Gastrocnemius medialis (tissue), 4 donors: ENCODE results near the gene AP4E1.

Experiments used
- CTCF ChIP-seq, 5 experiments: fragments of 450-650 bp in 3 of 5; fragments of 200-600 bp in 2 of 5; sonication (generic) in 2 of 5; IDR thresholded peaks in 4 of 5; conservative IDR thresholded peaks in 1 of 5; 1 replicate in 4 of 5; 2 replicates in 1 of 5; pipeline ENCODE4 v1.5.1; 2016 to 2019; ENCODE audit warnings: antibody characterized with exemption in 5 of 5, mild to moderate bottlenecking in 3 of 5, moderate library complexity in 3 of 5
- POLR2A ChIP-seq, 2 donors: fragments of 450-650 bp; IDR thresholded peaks; one replicate each; pipeline ENCODE4 v1.6.1; 2017; ENCODE audit warnings: antibody characterized with exemption in 2 of 2, mild to moderate bottlenecking in 2 of 2, moderate library complexity in 2 of 2

GRCh38 chr15:51024735-51025453 is 116.4 kb downstream of the AP4E1 start:
- TF ChIP-seq CTCF (IDR thresholded peaks at IDR 0.05 in 4 of 5, conservative IDR thresholded peaks at IDR 0.05 in 1 of 5) (no peak), POLR2A (IDR thresholded peaks at IDR 0.05) (no peak)
